ENCODE results near the gene TNNI3. TPM values are rescaled to one million over a fixed set of nuclear protein-coding genes. Genes with fewer than 3 reads are reported as not detected.
"Not testable (repeated sequence)": the region's sequence is repeated elsewhere in the genome, so short reads cannot be mapped to it uniquely, and the experiment has no call there.

The TNNI3 gene
- polyA plus RNA-seq, 1 experiment = 0.21 TPM

- CTCF ChIA-PET = no interaction called here
- H3K27me3 ChIP-seq (ENCODE audit: control insufficient read depth, insufficient read depth, low read length) = peaks cover 28% of the 10 kb centered on the region
- POLR2A ChIA-PET = interaction anchor here (0.6 kb wide), 1 partner anchor 136 kb away, joined by 3 read pairs; no protein-coding TSS in a partner anchor
- TF ChIP-seq, protein P1, sequence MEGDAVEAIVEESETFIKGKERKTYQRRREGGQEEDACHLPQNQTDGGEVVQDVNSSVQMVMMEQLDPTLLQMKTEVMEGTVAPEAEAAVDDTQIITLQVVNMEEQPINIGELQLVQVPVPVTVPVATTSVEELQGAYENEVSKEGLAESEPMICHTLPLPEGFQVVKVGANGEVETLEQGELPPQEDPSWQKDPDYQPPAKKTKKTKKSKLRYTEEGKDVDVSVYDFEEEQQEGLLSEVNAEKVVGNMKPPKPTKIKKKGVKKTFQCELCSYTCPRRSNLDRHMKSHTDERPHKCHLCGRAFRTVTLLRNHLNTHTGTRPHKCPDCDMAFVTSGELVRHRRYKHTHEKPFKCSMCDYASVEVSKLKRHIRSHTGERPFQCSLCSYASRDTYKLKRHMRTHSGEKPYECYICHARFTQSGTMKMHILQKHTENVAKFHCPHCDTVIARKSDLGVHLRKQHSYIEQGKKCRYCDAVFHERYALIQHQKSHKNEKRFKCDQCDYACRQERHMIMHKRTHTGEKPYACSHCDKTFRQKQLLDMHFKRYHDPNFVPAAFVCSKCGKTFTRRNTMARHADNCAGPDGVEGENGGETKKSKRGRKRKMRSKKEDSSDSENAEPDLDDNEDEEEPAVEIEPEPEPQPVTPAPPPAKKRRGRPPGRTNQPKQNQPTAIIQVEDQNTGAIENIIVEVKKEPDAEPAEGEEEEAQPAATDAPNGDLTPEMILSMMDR (IDR thresholded peaks at IDR 0.05; ENCODE audit: low read depth, low read length) = no peak
- no peak overlapping the region for H3K27ac ChIP-seq (ENCODE audit: low read depth, low read length)
- peaks cover 20% of the 10 kb centered on the region; the same call in 1 of the 2 replicates for H3K9me3 ChIP-seq (ENCODE audit: control insufficient read depth, insufficient read depth, low read length)
- 0 out of 2 replicates have a peak overlapping the region, but pooled peaks have one; percentile 10 for H3K4me3 ChIP-seq (ENCODE audit: low read depth, low read length)
- no peak for DNase-seq (ENCODE audit: low read depth, low spot score)
Observed at GRCh38 chr19:55156202-55157063, 1.1 kb downstream of the TNNI3 start.

GRCh38 chr19:55155784-55156183 is 1.7 kb downstream of the TNNI3 start:
- CTCF ChIA-PET; POLR2A ChIA-PET; H3K4me3 ChIP-seq (ENCODE audit: low read depth, low read length); H3K27ac ChIP-seq (ENCODE audit: low read depth, low read length); DNase-seq (ENCODE audit: low read depth, low spot score): not testable (repeated sequence)
- peaks cover 22% of the 10 kb centered on the region for H3K27me3 ChIP-seq (ENCODE audit: control insufficient read depth, insufficient read depth, low read length)
- H3K9me3 ChIP-seq (ENCODE audit: control insufficient read depth, insufficient read depth, low read length) = peaks cover 20% of the 10 kb centered on the region; the same call in 1 of the 2 replicates

DNA sequence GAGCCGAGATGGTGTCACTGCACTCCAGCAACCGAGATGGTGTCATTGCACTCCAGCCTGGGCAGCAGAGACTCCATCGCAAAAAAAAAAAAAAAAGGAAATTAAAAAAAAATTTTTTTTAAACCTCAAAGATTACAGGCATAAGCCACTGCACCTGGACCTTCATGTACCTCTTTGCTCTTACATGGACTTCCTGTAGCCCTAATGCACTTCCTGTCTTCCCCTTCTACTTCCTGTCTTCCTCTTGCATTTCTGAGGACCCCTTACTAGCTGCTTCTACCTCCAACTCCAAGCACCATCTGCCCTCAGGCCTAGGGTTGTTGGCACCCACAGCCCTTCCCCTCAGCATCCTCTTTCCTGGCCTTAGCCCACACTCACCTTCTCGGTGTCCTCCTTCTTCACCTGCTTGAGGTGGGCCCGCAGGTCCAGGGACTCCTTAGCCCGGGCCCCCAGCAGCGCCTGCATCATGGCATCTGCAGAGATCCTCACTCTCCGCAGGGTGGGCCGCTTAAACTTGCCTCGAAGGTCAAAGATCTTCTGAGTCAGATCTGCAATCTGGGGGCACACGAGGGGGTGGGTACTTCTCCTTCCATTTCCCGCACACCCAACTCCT is 3.8 kb downstream of the TNNI3 start:
- peaks cover 34% of the 10 kb centered on the region for H3K27me3 ChIP-seq (ENCODE audit: control insufficient read depth, insufficient read depth, low read length)
- no peak overlapping the region for H3K4me3 ChIP-seq (ENCODE audit: low read depth, low read length)
- ChIA-PET CTCF (no interaction called here), POLR2A (interaction anchor here (0.7 kb wide), 1 partner anchor 185 kb away, joined by 5 read pairs; no protein-coding TSS in a partner anchor)
- TF ChIP-seq, protein P1 (IDR thresholded peaks at IDR 0.05; ENCODE audit: low read depth, low read length) = no peak
- no peak for DNase-seq (ENCODE audit: low read depth, low spot score)
- peaks cover 18% of the 10 kb centered on the region; the same call in 1 of the 2 replicates for H3K9me3 ChIP-seq (ENCODE audit: control insufficient read depth, insufficient read depth, low read length)
- no peak overlapping the region for H3K27ac ChIP-seq (ENCODE audit: low read depth, low read length)

DNA sequence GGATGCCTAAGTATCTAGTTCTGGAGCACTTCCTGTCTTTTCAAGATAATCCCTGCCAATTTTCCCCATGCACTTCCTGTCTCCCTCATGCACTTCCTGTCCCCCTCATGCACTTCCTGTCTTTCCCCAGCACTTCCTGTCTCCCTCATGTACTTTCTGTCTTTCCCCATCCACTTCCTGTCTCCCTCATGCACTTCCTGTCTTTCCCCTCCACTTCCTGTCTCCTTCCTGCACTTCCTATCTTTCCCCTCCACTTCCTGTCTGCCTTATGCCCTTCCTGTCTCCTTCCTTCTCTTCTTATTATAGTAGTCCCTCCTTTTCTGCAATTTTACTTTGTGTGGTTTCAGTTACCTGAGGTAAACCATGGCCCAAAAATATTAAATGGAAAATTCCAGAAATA is 5.5 kb downstream of the TNNI3 start:
- peaks cover 13% of the 10 kb centered on the region; the same call in 1 of the 2 replicates for H3K9me3 ChIP-seq (ENCODE audit: control insufficient read depth, insufficient read depth, low read length)
- DNase-seq (ENCODE audit: low read depth, low spot score) = no peak
- POLR2A ChIA-PET = interaction anchor here (0.8 kb wide), 1 partner anchor 107 kb away, joined by 5 read pairs; no protein-coding TSS in a partner anchor
- H3K27me3 ChIP-seq (ENCODE audit: control insufficient read depth, insufficient read depth, low read length) = peaks cover 40% of the 10 kb centered on the region
- H3K27ac ChIP-seq (ENCODE audit: low read depth, low read length) = no peak overlapping the region
- H3K4me3 ChIP-seq (ENCODE audit: low read depth, low read length) = no peak overlapping the region
- CTCF ChIA-PET = interaction anchor here (1.6 kb wide), 1 partner anchor 8 kb away, joined by 8 read pairs; no protein-coding TSS in a partner anchor
- TF ChIP-seq, protein P1 (IDR thresholded peaks at IDR 0.05; ENCODE audit: low read depth, low read length) = no peak

DNA sequence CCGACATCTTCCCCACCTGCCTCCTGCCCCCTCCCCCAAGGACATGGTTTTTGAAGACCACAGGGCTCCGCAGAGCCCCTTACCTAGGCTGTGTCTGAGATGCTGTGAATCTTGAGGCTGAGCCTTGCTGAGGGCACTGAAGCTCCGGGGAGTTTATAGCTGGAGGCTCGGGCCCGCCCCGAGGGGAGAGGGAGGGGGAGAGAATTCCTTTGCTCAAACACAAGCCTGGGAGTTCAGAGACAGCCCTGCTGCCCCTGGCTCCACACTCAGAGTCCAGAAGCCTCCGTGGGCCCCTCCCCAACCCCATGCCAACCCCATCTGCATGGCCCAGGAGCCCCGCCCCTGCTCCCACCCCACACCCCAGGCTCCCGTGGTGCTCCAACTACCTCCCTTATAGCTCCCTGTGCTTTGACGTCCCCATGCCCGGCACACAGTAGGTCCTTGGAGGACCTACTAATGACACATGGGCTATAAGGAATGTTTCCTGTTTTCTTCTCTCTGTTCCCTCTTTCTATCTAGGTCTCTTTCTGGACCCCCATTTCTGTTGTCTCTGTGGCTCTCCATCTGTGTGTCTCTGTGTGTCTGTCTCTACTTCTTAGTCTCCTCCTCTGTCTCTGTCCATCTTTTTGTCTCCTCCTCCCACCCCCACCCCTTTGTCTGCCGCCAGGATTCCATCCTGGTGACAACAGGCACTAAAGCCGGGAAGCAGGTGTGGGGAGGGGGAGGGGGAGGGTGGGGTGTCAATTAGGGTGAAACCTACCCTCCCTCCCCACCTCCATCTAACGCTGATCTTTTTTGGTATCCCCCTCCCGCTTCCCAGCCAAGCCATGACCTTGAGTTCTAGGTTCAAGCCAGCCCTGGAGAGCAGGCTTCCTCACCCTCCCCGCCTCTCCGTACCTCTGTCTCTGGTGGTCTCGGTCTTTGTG is 8.2 kb downstream of the TNNI3 start, which contains the start of gene TNNT1:
Gene TNNT1, minus strand, starts transcription at position 129 of the 926 bp plus-strand sequence. CDS start 2,049 bp downstream, outside the sequence.
- TF ChIP-seq, protein P1 (IDR thresholded peaks at IDR 0.05; ENCODE audit: low read depth, low read length) = no peak
- H3K27ac ChIP-seq (ENCODE audit: low read depth, low read length) = no peak within 1 kb of the TSS

More for the DNA sequence above, 8.2 kb downstream of the TNNI3 start, which contains the start of gene TNNT1:
- Histone ChIP-seq H3K4me3 (ENCODE audit: low read depth, low read length) (no peak within 1 kb of the TSS), H3K9me3 (ENCODE audit: control insufficient read depth, insufficient read depth, low read length) (peaks cover 3% of the 10 kb centered on the region; the same call in 1 of the 2 replicates), H3K27me3 (ENCODE audit: control insufficient read depth, insufficient read depth, low read length) (peaks cover 36% of the 10 kb centered on the region)
- DNase-seq (ENCODE audit: low read depth, low spot score) = no peak
- POLR2A ChIA-PET = interaction anchor here (0.5 to 0.6 kb wide), 2 partner anchors 110 to 532 kb away, joined by 3 read pairs; partner anchors contain the start of gene PPP6R1
- CTCF ChIA-PET = interaction anchor here (0.6 kb wide), 2 partner anchors 20 to 96 kb away, joined by 3 to 4 read pairs; no protein-coding TSS in a partner anchor

All from AG04450 (cell line).